HG03521 (cell line): ENCODE data around the gene TRIM44.

Experiments
- ATAC-seq: cut with Tn5 transposase; IDR thresholded peaks from one replicate; pipeline ENCODE4 v1.9.1; 2021; ENCODE audit warnings: mild to moderate bottlenecking, moderate library complexity; ENCODE audit not compliant: unreplicated experiment

TRIM44 gene

DNA sequence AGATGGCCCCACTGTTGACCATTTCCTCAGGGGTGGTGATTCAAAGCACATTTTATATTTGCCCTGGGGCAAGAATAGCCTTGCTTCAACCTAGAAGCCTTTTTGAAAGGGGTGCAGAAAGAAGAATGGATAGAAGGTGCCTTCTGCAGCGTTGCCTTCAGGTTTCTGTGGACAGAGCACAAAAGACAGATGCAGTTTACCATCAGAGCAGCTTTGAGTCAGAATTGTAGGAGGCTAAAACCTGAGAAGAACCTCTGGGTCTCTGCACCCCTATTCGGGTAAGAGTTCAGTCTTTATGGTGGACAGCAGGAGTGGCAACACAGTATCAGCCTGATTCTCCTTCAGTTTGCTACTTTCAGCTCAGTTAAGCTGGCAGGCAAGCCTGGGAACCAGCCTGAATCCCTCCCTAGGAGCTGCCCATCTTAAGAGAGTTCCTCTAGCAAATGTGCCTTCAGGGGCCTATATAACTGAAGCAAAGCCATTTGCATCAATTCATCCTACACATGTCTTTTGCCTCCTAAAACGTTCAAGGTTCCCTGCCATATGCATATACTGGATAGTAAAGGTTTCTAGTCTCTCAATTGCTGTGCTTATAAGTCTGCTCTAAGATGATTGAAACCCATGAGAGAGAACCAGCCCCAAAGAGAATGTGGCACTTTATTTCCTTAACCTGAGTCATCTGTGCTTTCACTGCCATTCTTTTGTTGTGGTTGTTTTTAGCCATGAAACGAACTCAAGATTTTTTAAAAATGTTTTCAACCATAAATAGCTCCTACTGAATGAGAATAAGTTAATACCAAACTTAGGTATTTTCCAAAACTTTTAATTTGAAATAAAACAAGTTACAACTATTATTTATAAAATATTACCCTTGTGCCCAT lies 123.0 kb downstream of the TRIM44 start:
- no peak for ATAC-seq

GRCh38 chr11:35786188-35786587 lies 123.6 kb downstream of the TRIM44 start:
- no peak for ATAC-seq

GRCh38 chr11:35787013-35787504 lies 124.5 kb downstream of the TRIM44 start:
- ATAC-seq = no peak

DNA sequence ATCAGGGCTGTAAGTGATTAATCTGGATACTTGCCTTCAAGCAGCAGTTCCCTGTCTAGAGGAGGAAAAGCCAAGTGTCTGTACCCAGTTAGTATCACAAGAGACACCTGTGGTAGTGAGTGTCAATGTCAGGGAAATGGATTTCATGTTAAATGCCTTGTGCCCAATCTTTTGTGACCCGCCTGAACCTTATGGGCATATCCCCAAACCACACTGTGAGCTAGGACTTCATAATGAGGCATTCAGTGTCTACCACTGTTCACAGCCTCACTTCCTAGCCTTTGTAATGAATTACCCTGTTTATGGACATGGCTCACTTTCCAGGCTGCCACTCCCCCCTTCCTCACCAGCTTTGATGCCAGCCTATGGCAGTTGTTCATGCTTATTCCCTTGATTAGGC lies 125.1 kb downstream of the TRIM44 start:
- ATAC-seq = no peak

DNA sequence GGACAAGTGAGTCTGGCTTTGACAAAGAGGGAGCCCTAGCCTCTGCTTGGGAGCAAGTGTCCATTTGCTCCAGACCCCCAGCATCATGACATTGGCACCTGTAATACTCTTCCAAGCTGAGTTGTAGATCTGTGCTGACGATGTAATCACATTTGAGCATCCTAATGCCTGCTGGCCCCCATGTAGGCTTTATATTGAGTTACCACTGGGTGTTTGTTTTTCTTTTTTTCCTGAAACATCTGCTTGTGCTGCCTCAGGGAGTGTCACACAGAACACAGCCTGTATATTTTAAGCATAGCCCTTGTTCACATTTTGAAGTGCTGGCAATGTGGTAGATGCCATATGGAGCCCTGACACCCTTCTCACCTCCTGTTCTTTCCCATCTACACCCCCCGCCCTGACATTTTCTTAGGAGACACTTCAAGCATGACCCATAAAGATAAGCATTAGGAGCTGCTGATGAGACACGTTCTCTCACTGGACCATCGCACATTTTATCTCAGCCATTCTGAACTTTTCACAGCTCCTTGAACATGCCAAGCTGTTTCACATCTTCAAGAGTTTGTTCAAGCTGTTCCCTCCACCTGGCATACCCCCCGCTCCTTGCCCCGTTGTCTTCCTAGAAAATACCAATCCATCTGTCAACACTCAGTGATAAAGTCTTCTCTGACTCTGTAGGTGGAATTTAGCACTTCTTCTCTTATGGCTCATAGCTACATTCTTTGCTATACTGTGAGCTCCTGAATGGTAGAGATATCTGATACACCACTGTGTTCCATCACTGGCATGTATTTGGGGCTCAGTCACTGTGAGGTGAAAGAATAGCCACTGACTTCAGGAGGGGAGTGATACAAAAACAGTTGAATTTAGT lies 128.7 kb downstream of the TRIM44 start:
- no peak for ATAC-seq

GRCh38 chr11:35792148-35792845 lies 129.7 kb downstream of the TRIM44 start:
- no peak for ATAC-seq

DNA sequence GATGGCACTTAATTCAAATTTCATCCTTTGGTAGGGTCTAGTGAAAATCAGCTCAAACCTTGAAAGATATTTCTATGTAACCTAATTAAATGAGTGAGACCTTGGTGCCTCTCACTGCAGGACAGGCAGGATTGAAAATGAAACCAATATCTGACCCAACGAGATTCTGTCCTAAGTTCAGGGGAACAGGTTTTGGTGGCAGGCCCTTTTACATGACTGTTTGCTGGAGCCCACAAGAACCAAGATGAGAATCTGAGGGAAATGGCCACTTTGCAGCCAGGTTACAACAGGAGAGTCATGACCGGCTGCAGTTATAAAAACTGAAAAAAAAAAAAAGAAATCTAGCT lies 130.2 kb downstream of the TRIM44 start:
- ATAC-seq = no peak

GRCh38 chr11:35794333-35794732 lies 131.8 kb downstream of the TRIM44 start:
- no peak for ATAC-seq

DNA sequence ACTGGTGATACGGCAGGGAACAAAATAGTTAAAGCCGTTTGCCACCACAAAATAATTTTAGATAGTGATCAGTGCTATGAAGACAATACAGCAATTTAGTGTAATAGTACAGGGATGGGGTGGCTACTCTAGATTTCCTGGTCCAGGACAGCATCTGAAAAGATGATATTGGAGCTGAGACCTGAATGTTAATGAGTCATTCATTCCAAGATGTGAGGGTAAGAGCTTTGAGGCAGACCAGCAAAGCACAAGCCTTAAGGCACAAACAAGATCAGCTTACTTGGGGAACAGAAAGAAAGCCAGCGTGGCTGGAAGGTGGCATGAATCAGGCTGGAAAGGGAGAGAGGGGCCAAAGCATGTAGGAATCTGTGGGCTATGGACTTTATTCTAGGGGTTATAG lies 132.3 kb downstream of the TRIM44 start:
- ATAC-seq = no peak

GRCh38 chr11:35796562-35796961 lies 134.0 kb downstream of the TRIM44 start:
- no peak for ATAC-seq

GRCh38 chr11:35798423-35798822 lies 135.8 kb downstream of the TRIM44 start:
- no peak for ATAC-seq

- ATAC-seq = no peak
Measured at GRCh38 chr11:35798983-35799382, 136.4 kb downstream of the TRIM44 start.

DNA sequence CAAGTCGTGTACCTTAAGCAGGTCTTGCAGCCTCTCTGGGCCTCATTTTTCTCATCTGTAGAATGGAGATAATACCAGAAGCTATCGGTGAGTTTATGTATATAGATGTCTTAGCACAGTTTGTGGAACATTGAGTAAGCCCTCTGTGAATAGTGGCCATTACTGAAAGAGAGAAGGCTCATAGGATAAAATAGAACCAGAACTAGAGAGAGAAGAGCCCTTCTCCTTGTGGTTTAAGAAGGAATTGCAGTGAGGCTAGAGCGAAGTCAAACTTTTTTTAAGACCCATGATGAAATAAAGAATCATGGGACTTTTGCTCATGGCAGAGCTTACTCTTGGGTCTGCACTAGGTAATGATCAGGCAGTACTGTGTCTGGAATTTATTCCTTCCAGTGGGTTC lies 137.1 kb downstream of the TRIM44 start:
- no peak for ATAC-seq

DNA sequence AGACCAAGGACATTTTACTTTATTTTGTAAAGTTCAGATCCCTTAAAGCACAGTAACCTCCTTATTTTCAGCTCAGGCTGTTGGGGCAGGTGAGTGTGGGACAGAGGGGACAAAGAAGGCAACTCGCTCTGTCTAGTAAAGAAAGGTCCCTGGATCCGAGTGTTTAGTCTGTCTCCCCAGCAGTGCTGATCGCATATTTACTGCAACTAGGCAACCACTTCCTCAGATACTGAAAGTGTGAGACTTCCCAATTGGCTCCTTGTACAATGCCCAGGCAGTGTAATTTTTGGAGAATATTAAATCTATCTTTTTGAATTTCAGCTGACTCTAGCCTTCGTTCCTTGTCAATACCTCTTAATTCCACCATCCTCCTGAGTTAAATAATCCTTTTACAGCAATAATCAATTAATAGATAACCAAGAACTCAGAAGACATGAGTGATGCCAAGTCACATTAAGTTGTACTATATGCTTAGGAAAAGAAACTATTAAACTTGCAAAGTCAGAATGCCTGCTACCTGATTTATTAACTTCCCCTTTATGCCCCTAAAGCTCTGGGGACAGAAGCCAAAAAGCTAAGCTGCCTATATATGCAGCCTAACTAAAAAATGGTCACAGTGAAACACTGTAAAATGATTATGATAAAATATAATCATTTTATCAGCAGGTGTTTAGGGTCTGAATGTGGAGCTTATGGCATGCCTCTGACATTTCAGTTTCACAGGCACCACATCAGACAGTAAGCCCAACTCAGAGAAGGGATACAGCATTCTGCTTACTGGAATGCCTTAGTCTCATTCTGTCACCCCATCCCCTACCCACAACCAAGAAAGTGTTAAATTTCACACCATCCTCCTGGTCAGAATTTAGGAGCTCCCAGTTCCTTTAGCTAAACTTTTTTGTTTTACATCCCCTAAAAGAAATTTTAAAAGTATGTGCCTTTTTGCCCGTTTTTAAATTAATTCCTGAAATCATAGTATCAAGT lies 138.7 kb downstream of the TRIM44 start:
- peak; percentile 76 for ATAC-seq

DNA sequence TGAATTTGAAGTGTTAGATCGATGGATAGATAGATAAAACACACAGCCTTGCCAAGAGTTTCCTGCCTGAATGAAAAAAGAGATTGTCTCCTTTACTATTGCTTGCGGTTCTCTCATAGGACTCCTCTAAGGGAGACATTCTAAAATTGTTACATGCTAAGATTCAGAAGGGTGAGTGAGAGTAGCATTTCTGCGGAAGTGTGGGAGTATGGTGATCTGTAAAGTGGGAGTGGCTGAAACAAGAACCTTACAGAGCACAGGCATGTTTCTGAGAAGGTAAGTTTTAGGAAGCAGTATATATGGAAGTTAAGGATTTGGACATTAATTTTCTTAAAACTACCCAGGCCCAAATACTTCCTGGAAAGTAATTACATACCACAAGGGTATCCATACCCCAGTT lies 139.6 kb downstream of the TRIM44 start:
- no peak for ATAC-seq

- ATAC-seq = no peak
Measured at GRCh38 chr11:35802672-35803071, 140.1 kb downstream of the TRIM44 start.

DNA sequence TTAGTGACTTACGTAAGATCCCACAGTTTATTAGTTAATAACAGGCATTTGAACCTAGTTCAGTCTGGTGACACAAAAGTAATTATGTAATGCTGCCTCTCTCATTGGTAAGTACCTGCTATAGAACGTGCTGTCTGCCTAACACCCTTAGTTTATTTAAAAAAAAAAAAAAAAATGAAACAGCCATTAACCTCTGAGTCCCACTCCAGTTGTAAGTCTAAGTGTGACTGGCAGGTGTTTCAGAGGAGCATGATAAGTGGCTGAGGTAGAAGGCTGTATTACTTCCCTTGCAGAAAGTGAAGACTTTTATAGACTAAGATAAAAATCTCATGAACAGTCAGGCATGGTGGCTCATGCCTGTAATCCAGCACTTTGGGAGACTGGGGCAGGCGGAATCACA lies 140.5 kb downstream of the TRIM44 start:
- ATAC-seq = no peak

DNA sequence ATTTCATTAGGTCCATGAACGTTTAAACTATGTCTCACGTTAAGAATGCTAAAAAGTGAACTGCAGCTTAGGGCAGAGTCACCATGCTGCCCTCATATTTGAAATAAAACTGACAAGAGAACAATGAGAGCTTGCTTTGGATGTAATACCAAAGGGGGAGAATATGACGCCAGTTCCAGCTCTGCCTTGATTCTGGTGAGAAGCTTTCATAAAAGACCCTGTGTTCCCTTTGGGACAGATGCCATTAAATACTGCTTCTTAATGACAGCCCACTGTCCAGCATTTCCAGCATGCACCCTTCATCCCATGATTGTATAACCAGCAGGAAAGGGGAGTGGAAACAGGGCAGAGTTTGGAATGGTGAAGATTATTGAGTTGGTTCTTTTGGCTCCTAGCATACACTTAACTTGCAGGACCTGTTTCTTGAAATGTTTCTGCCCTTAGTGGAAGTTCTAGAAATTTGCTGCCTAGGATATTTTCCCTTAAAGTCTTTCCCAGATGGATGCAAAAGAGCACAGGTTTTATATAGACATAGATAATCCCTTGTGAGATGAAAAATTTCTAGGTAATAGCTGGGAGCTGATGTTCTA lies 142.0 kb downstream of the TRIM44 start:
- no peak for ATAC-seq

GRCh38 chr11:35809561-35809960 lies 147.0 kb downstream of the TRIM44 start:
- no peak for ATAC-seq
